Epithelial cell of prostate (primary cell): ENCODE data around the gene CCR2.

Source experiments
- DNase-seq: peaks from one replicate; pipeline ENCODE4 v3.0.0-alpha.2; 2011; ENCODE audit warnings: low read depth, low spot score
- H3K27ac ChIP-seq: fragments of 450-650 bp; 2 replicates; pipeline ENCODE4 v1.5.1; 2017; ENCODE audit warnings: mild to moderate bottlenecking

The CCR2 gene

DNA sequence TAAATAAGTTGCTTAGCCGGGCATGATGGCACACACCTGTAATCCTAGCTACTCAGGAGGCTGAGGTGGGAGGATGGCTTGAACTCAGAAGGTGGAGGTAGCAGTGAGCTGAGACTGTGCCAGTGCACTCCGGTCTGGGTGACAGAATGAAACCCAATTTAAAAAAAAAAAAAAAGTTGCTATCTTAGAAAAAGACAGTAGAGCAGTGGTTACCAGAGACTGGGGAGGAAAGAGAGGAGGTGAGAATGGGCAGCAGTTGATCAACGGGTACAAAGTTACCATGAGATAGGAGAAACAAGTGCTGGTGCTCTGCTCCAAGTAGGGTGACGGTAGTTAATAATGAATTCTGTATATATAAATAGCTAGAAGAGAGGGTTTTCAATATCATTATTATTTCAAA lies 821 bp upstream of the CCR2 start:
- no peak for DNase-seq
- no peak overlapping the region for H3K27ac ChIP-seq

DNA sequence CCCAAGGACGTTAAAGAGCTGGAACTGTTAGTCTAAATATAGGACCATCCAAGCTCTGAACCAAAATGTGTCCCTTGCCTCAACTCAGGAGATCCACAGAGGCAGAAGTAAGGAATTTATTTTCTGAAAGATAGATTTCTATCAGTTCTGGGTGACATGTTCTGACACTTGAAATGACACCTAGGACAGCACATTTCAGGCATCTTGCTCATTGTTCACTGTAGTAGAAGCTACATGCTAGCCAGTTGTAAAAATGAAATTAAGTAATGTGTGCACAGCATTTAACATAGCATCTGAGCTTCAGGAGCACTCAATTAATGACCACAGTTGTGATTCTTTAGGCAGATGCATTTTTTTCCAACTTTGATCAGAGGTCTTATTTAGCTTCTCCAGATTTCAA lies 567 bp downstream of the CCR2 start:
- no peak for DNase-seq
- H3K27ac ChIP-seq = no peak overlapping the region

DNA sequence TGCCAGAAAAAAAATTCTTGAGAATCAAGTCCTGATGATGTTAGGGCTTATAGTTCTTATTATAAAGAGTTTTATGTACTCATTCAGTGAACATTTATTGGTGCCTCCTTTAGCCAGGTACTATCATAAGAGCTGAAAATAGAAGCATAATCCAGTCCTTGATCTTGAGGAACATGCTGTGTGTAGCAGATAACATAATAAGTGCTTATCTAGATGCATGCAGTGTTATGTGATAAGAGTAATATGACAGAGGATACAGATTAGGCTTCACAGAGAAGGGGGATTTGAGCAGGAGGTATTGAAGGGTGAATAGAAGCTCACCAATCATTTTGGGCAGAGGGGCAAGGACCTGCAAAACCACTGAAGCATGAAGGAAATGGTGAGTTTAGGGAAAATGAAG lies 1.1 kb downstream of the CCR2 start:
- no peak for DNase-seq
- H3K27ac ChIP-seq = no peak overlapping the region

DNA sequence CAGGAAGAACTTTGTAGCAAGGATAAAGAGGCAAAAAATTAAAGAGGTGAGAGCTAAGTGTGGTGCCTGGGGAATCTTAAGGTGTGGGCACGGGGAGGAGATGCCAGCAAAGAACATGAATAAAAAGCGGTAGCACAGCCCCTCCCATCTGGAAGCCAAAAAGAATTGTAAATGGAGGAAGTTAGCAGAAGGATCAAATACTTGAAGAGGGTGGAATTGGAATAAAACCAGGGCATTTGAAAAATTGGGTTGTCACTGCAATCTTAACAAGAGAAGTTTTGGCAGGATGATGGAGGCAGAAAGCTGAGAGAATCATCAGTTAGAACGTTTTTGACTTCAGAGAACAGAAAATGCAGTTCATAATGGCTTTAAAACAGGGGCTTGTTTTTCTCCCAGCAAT lies 2.4 kb downstream of the CCR2 start:
- no peak overlapping the region for H3K27ac ChIP-seq
- no peak for DNase-seq

DNA sequence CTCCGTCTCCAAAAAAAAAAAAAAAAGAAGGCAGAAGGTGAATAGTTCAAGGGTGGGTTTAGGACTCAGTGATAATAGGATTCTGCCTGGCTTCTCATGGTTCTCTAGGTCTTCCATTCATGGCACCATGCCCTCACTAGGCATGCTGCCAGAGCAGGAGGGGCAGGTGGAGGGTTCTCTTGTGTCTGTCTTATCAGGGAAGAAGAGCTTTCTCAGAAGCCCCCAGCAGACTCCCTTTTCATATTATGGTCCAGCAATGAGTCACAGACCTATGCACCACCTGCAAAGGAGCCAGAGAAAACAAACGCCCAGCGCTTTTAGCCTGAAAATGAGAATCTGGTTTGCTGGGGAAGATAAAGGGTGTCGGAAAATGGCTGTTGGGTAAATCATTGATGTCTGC lies 3.0 kb downstream of the CCR2 start:
- DNase-seq = no peak
- H3K27ac ChIP-seq = no peak overlapping the region

DNA sequence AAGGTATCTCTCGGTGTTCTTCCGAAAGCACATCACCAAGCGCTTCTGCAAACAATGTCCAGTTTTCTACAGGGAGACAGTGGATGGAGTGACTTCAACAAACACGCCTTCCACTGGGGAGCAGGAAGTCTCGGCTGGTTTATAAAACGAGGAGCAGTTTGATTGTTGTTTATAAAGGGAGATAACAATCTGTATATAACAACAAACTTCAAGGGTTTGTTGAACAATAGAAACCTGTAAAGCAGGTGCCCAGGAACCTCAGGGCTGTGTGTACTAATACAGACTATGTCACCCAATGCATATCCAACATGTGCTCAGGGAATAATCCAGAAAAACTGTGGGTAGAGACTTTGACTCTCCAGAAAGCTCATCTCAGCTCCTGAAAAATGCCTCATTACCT lies 4.6 kb downstream of the CCR2 start:
- DNase-seq = no peak
- no peak overlapping the region for H3K27ac ChIP-seq

DNA sequence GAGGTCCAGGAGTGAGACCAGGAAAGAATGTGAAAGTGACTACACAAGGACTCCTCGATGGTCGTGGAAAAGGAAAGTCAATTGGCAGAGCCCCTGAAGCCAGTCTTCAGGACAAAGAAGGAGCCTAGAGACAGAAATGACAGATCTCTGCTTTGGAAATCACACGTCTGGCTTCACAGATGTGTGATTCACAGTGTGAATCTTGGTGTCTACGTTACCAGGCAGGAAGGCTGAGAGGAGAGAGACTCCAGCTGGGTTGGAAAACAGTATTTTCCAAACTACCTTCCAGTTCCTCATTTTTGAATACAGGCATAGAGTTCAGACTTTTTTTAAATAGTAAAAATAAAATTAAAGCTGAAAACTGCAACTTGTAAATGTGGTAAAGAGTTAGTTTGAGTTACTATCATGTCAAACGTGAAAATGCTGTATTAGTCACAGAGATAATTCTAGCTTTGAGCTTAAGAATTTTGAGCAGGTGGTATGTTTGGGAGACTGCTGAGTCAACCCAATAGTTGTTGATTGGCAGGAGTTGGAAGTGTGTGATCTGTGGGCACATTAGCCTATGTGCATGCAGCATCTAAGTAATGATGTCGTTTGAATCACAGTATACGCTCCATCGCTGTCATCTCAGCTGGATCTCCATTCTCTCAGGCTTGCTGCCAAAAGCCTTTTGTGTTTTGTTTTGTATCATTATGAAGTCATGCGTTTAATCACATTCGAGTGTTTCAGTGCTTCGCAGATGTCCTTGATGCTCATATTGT lies 6.0 kb downstream of the CCR2 start:
- no peak overlapping the region for H3K27ac ChIP-seq
- DNase-seq = no peak

DNA sequence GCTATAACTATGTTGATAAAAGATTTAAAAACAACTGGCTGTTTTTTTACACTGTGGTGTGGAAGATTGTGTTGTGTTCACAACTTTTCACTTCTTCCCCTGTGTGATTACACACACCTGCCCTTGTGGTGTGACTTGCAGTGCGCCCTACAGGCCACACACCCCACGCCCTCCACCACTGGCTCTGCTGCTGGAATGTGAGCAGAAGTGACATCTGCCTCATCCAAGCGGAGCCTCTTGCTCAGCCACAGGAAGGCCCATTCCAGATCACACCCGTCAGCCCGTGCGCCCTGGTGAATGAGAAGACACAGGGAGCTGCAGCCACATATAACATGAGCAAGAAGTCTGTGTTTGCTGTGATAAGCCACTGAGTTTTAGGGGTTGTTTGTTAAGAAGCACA lies 7.0 kb downstream of the CCR2 start:
- no peak overlapping the region for H3K27ac ChIP-seq
- DNase-seq = no peak

DNA sequence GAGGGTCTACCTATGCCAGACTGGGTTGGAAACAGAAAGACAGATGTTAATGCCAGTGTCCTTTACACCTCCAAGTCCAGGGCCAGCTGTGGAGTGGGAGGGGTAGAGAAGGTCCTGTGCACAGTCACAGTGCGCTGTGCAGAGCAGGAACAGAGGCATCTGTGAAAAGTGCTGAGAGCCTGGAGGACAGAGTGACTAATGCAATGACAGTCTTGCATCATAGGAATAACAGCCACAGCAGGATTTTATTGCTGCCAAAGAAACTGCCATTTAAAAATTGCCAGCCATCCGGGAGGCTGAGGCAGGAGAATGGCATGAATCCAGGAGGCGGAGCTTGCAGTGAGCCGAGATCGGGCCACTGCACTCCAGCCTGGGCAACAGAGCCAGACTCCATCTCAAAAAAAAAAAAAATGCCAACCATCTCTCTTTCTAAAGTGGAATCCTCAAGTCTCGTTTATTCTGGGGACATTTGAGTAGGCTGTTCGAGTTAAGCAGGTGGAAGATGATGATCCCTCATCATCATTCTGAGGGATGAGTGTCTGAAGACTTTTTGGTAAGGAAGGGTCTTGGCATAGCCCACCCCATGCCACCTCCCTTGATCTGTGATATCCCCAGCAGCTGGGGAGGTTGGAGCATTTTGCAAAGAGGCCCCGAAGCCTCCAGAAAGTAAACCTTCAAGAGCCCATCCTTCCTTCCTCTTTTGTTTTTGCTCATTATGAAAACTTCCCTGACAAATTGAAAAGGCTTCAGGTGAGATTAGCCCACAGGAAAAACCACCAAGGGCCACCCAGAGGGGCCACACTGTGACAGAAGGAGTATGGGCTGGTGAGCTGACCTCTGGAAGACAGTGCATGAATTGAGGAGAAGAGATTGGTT lies 7.7 kb downstream of the CCR2 start:
- DNase-seq = no peak
- no peak overlapping the region for H3K27ac ChIP-seq

DNA sequence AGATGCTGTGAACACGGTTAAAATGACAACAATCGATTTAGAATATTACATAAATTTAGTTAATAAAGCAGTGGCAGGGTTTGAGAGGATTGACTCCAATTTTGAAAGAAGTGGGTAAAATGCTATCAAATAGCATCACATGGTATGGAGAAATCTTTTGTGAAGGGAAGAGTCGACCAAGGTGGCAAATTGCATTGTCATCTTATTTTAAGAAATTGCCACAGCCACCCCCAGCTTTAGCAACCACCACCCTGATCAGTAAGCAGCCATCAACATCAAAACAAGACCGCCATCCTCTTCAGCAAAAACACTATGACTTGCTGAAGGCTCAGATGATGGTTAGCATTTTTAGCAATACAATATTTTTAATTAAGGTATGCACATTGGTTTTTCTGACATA lies 11.1 kb downstream of the CCR2 start:
- DNase-seq = no peak
- no peak overlapping the region for H3K27ac ChIP-seq

DNA sequence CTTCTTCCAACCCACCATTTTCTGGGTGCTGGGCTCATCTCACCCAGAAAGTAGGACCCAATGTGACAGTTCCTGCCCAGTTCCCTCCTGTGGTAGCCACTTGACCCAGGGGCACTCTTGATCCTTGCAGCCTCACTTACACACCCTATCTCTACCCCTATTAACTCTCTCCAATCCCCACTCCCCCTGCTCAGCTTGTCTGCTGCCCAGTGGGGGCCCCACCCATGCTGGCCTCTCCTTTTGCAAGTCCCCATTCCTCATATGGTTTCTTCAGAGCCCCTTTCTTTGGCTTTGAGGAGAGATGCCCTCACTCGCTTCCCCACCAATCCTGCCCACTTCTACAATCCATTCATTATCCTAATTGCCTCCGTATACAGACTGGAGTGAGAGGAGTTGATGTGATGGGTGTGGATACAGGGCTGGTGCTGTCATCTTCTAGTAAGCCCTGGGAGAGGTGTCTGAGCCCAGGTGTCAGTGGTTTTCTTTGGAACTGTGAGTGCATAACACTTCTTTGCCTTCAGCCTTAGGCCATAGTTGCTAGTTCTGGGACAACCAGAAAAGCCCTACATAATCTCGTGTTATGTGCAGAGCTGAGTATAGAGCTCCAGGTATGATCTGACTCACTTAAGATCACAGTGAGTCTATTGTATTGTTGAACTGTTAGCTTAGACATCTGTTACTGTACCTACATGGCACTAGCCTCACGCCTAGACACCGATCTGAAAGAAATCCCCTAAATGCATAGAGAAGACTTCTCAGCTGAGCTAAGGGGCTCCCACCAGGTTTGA lies 12.0 kb downstream of the CCR2 start:
- no peak for DNase-seq
- no peak overlapping the region for H3K27ac ChIP-seq

DNA sequence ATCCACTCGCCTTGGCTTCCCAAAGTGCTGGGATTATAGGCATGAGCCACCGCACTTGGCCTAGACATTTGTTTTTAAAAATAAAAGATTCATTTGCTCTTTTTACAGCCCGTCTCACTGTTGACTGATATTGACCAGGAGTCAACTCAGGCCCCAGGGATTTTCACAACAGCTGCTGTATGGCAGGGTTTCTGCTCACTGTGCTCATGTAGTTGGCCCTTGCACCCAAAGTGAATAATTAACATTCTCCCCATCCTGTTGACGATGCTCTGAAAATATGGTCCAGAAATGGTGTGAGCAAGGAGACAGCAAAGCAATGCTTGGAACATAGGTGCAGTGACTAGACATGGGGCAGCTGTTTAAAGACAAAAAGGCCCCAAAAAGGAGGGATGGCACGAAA lies 13.9 kb downstream of the CCR2 start:
- DNase-seq = no peak
- H3K27ac ChIP-seq = no peak overlapping the region

DNA sequence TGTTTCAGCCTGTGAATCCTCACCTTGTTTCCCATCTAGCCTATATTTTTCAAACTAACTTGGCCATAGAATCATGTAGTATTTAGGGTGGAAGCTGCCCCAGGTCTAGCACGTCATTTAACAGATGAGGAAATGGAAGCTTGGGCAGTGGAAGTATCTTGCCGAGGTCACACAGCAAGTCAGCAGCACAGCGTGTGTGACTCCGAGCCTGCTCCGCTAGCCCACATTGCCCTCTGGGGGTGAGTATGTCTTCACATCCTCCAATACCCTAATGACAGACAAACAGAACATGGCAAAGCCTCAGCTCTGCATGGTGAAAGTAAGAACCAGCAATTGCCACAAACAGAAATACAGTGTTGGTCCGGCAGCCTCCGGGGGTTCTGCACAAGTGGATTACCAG lies 14.7 kb downstream of the CCR2 start:
- DNase-seq = no peak
- H3K27ac ChIP-seq = no peak overlapping the region

DNA sequence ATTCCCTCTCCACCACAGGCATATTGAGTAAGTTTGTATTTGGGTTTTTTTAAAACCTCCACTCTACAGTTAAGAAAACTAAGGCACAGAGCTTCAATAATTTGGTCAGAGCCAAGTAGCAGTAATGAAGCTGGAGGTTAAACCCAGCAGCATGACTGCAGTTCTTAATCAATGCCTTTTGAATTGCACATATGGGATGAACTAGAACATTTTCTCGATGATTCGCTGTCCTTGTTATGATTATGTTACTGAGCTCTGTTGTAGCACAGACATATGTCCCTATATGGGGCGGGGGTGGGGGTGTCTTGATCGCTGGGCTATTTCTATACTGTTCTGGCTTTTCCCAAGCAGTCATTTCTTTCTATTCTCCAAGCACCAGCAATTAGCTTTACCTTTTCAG lies 15.2 kb downstream of the CCR2 start:
- H3K27ac ChIP-seq = no peak overlapping the region
- no peak for DNase-seq

DNA sequence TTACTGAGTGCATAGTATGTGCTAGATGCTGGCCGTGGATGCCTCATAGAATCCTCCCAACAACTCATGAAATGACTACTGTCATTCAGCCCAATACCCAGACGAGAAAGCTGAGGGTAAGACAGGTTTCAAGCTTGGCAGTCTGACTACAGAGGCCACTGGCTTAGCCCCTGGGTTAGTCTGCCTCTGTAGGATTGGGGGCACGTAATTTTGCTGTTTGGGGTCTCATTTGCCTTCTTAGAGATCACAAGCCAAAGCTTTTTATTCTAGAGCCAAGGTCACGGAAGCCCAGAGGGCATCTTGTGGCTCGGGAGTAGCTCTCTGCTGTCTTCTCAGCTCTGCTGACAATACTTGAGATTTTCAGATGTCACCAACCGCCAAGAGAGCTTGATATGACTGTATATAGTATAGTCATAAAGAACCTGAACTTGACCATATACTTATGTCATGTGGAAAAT lies 15.8 kb downstream of the CCR2 start:
- H3K27ac ChIP-seq = no peak overlapping the region
- DNase-seq = no peak

DNA sequence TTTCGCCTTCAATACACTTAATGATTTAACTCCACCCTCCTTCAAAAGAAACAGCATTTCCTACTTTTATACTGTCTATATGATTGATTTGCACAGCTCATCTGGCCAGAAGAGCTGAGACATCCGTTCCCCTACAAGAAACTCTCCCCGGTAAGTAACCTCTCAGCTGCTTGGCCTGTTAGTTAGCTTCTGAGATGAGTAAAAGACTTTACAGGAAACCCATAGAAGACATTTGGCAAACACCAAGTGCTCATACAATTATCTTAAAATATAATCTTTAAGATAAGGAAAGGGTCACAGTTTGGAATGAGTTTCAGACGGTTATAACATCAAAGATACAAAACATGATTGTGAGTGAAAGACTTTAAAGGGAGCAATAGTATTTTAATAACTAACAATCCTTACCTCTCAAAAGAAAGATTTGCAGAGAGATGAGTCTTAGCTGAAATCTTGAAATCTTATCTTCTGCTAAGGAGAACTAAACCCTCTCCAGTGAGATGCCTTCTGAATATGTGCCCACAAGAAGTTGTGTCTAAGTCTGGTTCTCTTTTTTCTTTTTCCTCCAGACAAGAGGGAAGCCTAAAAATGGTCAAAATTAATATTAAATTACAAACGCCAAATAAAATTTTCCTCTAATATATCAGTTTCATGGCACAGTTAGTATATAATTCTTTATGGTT lies 17.1 kb downstream of the CCR2 start, which contains the start of gene CCR5:
TSS of gene CCR5 (plus strand) at position 108 of the 680 bp plus-strand sequence. CDS start 1,957 bp downstream, outside the sequence.
- H3K27ac ChIP-seq = no peak within 1 kb of the TSS
- DNase-seq = no peak

DNA sequence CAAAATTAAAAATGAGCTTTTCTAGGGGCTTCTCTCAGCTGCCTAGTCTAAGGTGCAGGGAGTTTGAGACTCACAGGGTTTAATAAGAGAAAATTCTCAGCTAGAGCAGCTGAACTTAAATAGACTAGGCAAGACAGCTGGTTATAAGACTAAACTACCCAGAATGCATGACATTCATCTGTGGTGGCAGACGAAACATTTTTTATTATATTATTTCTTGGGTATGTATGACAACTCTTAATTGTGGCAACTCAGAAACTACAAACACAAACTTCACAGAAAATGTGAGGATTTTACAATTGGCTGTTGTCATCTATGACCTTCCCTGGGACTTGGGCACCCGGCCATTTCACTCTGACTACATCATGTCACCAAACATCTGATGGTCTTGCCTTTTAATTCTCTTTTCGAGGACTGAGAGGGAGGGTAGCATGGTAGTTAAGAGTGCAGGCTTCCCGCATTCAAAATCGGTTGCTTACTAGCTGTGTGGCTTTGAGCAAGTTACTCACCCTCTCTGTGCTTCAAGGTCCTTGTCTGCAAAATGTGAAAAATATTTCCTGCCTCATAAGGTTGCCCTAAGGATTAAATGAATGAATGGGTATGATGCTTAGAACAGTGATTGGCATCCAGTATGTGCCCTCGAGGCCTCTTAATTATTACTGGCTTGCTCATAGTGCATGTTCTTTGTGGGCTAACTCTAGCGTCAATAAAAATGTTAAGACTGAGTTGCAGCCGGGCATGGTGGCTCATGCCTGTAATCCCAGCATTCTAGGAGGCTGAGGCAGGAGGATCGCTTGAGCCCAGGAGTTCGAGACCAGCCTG lies 17.8 kb downstream of the CCR2 start:
- DNase-seq = no peak
- H3K27ac ChIP-seq = no peak overlapping the region

DNA sequence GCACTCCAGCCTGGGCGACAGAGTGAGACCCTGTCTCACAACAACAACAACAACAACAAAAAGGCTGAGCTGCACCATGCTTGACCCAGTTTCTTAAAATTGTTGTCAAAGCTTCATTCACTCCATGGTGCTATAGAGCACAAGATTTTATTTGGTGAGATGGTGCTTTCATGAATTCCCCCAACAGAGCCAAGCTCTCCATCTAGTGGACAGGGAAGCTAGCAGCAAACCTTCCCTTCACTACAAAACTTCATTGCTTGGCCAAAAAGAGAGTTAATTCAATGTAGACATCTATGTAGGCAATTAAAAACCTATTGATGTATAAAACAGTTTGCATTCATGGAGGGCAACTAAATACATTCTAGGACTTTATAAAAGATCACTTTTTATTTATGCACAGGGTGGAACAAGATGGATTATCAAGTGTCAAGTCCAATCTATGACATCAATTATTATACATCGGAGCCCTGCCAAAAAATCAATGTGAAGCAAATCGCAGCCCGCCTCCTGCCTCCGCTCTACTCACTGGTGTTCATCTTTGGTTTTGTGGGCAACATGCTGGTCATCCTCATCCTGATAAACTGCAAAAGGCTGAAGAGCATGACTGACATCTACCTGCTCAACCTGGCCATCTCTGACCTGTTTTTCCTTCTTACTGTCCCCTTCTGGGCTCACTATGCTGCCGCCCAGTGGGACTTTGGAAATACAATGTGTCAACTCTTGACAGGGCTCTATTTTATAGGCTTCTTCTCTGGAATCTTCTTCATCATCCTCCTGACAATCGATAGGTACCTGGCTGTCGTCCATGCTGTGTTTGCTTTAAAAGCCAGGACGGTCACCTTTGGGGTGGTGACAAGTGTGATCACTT lies 18.8 kb downstream of the CCR2 start:
- DNase-seq = no peak
- no peak overlapping the region for H3K27ac ChIP-seq
